Epithelial cell of esophagus (primary cell): ENCODE results near the gene HES7.

Experiments used
- DNase-seq: peaks from one replicate; pipeline ENCODE4 v3.0.0; 2010; ENCODE audit warnings: low read depth
- H3K4me3 ChIP-seq: 2 replicates; pipeline ENCODE4 v1.5.1; 2011; ENCODE audit warnings: mild to moderate bottlenecking, low read length, control low read depth
- CTCF ChIP-seq: IDR thresholded peaks from 2 replicates; pipeline ENCODE4 v1.5.1; 2011; ENCODE audit warnings: low read depth, mild to moderate bottlenecking, low read length, control low read depth, inconsistent platforms; ENCODE audit not compliant: insufficient read depth; ENCODE audit errors: missing control alignments

Gene HES7

GRCh38 chr17:8124350-8125153 lies 646 bp upstream of the HES7 start:
- H3K4me3 ChIP-seq, result peak overlapping the region; percentile 80
- no peak for TF ChIP-seq CTCF
- DNase-seq, result peak; percentile 46

- DNase-seq, result peak; percentile 44
- peak overlapping the region; percentile 66 for H3K4me3 ChIP-seq
- TF ChIP-seq CTCF, result no peak
These were observed 797 bp downstream of the HES7 start for GRCh38 chr17:8122924-8123694.

- peak; percentile 53 for DNase-seq
These were observed 1.4 kb downstream of the HES7 start for GRCh38 chr17:8122422-8122923.

GRCh38 chr17:8121681-8122421 lies 2.1 kb downstream of the HES7 start:
- DNase-seq, result peak; percentile 64
- peak; percentile 4 for TF ChIP-seq CTCF
- H3K4me3 ChIP-seq, result peak overlapping the region; percentile 66

More at GRCh38 chr17:8122422-8122923, 1.4 kb downstream of the HES7 start:
- peak overlapping the region; percentile 66 for H3K4me3 ChIP-seq
- no peak for TF ChIP-seq CTCF

GRCh38 chr17:8121407-8121680 lies 2.6 kb downstream of the HES7 start:
- H3K4me3 ChIP-seq, result peak overlapping the region; percentile 66
- no peak for DNase-seq
- TF ChIP-seq CTCF, result no peak

- DNase-seq, result peak; percentile 87
- peak; percentile 39 for TF ChIP-seq CTCF
- H3K4me3 ChIP-seq, result peak overlapping the region; percentile 66
These were observed 3.1 kb downstream of the HES7 start for GRCh38 chr17:8120520-8121406.
